OCI-LY1 (cell line): Measurements from ENCODE around the gene KIAA2012.

ENCODE experiments used
- EZH2 ChIP-seq: fragments of 200-600 bp; sonication (generic), shearing (Covaris generic); IDR thresholded peaks from 2 replicates; pipeline ENCODE4 v1.8.0; 2017; ENCODE audit warnings: borderline replicate concordance, mixed run types, mild to moderate bottlenecking, antibody characterized with exemption, low read length, moderate library complexity, mixed read lengths
- TF ChIP-seq, protein P1 (sequence below): fragments of 200-600 bp; sonication (generic), shearing (Covaris generic); IDR thresholded peaks from 2 replicates; pipeline ENCODE4 v1.5.1; 2017; ENCODE audit warnings: mild to moderate bottlenecking, antibody characterized with exemption, low read length, moderate library complexity, mixed read lengths

DNA sequence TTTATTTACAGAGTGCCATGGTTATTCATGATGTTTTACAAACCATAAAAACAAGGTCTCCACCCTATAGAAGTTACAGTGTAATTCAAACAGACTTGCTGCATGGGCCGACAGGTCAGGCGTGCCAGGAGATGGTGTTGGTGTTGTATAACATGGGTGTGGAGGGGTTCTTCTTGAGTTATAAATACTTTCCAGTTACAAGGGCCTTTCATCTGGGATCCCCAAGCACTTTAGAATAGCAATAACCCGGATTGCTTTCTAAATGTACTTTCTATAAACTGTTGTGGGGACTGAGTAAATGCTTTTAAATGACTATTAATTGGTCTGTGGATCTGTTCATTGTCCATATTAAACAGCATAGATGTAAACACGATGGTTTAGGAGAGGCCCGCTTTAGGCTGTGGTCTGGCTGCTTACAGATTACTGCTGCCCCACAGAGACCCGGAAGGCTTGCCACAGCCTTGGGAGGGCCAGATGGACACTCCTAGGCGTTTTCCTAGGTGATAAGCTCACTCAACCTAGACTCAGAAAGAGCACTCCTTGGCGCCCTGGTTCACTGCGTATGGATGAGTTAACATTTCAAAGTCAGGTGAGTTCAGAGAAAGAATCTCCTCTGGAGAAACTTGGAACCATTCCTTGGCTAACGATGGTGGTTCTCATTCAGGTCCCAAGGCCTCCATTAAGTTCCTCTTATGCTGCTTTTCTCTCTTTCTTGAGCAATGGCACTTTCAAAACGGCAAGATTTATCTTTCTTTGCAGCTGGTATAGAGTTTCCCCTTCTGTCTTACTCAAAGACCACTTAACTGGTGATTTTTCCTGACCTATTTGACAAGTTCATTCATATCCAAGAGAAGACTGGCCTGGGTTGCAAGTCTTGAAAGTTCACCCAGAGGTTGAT is 3.6 kb upstream of the KIAA2012 start:
- TF ChIP-seq, protein P1, sequence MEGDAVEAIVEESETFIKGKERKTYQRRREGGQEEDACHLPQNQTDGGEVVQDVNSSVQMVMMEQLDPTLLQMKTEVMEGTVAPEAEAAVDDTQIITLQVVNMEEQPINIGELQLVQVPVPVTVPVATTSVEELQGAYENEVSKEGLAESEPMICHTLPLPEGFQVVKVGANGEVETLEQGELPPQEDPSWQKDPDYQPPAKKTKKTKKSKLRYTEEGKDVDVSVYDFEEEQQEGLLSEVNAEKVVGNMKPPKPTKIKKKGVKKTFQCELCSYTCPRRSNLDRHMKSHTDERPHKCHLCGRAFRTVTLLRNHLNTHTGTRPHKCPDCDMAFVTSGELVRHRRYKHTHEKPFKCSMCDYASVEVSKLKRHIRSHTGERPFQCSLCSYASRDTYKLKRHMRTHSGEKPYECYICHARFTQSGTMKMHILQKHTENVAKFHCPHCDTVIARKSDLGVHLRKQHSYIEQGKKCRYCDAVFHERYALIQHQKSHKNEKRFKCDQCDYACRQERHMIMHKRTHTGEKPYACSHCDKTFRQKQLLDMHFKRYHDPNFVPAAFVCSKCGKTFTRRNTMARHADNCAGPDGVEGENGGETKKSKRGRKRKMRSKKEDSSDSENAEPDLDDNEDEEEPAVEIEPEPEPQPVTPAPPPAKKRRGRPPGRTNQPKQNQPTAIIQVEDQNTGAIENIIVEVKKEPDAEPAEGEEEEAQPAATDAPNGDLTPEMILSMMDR: no peak
- no peak for TF ChIP-seq EZH2
